H9 (cell line): ENCODE measurements around the gene STXBP6. TPM values are rescaled to one million over a fixed set of nuclear protein-coding genes. Genes with fewer than 3 reads are reported as not detected.

Source experiments
- DNase-seq: peaks from one replicate; pipeline ENCODE4 v3.0.0-alpha.2; 2017
- H2AFZ ChIP-seq: one replicate; pipeline ENCODE4 v1.6.1; 2013; ENCODE audit warnings: mild to moderate bottlenecking, low read length, control low read depth, moderate library complexity
- H2AK5ac ChIP-seq: 2 replicates; pipeline ENCODE4 v1.6.1; 2013; ENCODE audit warnings: low read length, control low read depth, mixed read lengths; ENCODE audit not compliant: insufficient read length
- H2BK120ac ChIP-seq: one replicate; pipeline ENCODE4 v1.6.1; 2013; ENCODE audit warnings: low read depth, mild to moderate bottlenecking, low read length, control low read depth, inconsistent platforms; ENCODE audit not compliant: poor library complexity, severe bottlenecking
- H2BK12ac ChIP-seq: 2 replicates; pipeline ENCODE4 v1.6.1; 2013; ENCODE audit warnings: low read length, control low read depth, mixed read lengths, low read depth; ENCODE audit not compliant: insufficient read length
- H2BK15ac ChIP-seq: 2 replicates; pipeline ENCODE4 v1.6.1; 2013; ENCODE audit warnings: low read depth, low read length, control low read depth
- H2BK20ac ChIP-seq: one replicate; pipeline ENCODE4 v1.6.1; 2013; ENCODE audit warnings: low read depth, mild to moderate bottlenecking, low read length, control low read depth, inconsistent platforms; ENCODE audit not compliant: poor library complexity, severe bottlenecking
- H2BK5ac ChIP-seq: 2 replicates; pipeline ENCODE4 v1.6.1; 2013; ENCODE audit warnings: low read length, control low read depth, mixed read lengths; ENCODE audit not compliant: insufficient read length
- H3K14ac ChIP-seq: 2 replicates; pipeline ENCODE4 v1.6.1; 2013; ENCODE audit warnings: low read length, control low read depth; ENCODE audit not compliant: insufficient read depth
- H3K18ac ChIP-seq: 2 replicates; pipeline ENCODE4 v1.6.1; 2013; ENCODE audit warnings: low read depth, mild to moderate bottlenecking, mixed read lengths, low read length, control low read depth; ENCODE audit not compliant: insufficient read length
- H3K23ac ChIP-seq: 2 replicates; pipeline ENCODE4 v1.6.1; 2013; ENCODE audit warnings: low read length, control low read depth, mixed read lengths, low read depth; ENCODE audit not compliant: insufficient read length
- H3K23me2 ChIP-seq: 2 replicates; pipeline ENCODE4 v1.6.1; 2013; ENCODE audit warnings: low read depth, mild to moderate bottlenecking, mixed read lengths, low read length, control low read depth; ENCODE audit not compliant: insufficient read length, poor library complexity, severe bottlenecking
- H3K27ac ChIP-seq: 2 replicates; pipeline ENCODE4 v1.5.1; 2013; ENCODE audit warnings: low read length, control low read depth, mixed read lengths, low read depth; ENCODE audit not compliant: insufficient read length
- H3K27me3 ChIP-seq: 2 replicates; pipeline ENCODE4 v1.6.1; 2013; ENCODE audit warnings: low read length, control low read depth, inconsistent platforms; ENCODE audit not compliant: insufficient read depth
- H3K4ac ChIP-seq: 2 replicates; pipeline ENCODE4 v1.6.1; 2013; ENCODE audit warnings: low read depth, mild to moderate bottlenecking, control low read depth, inconsistent platforms, low read length, moderate library complexity
- H3K4me1 ChIP-seq: 2 replicates; pipeline ENCODE4 v1.6.1; 2013; ENCODE audit warnings: low read length, control low read depth, inconsistent platforms; ENCODE audit not compliant: insufficient read depth
- H3K4me2 ChIP-seq: 2 replicates; pipeline ENCODE4 v1.6.1; 2013; ENCODE audit warnings: low read length, control low read depth, mixed read lengths; ENCODE audit not compliant: insufficient read length, insufficient read depth
- H3K56ac ChIP-seq: 2 replicates; pipeline ENCODE4 v1.6.1; 2013; ENCODE audit warnings: low read depth, mild to moderate bottlenecking, mixed read lengths, low read length, control low read depth; ENCODE audit not compliant: insufficient read length
- H3K79me1 ChIP-seq: 2 replicates; pipeline ENCODE4 v1.6.1; 2013; ENCODE audit warnings: low read depth, mild to moderate bottlenecking, moderate library complexity, low read length, control low read depth, inconsistent platforms; ENCODE audit not compliant: insufficient read depth, poor library complexity, severe bottlenecking
- H3K79me2 ChIP-seq: 2 replicates; pipeline ENCODE4 v1.6.1; 2013; ENCODE audit warnings: low read length, control low read depth, inconsistent platforms; ENCODE audit not compliant: insufficient read depth
- H3K9ac ChIP-seq: 2 replicates; pipeline ENCODE4 v1.6.1; 2013; ENCODE audit warnings: low read length, control low read depth, mixed read lengths; ENCODE audit not compliant: insufficient read length; ENCODE audit errors: extremely low read depth
- H3K9me3 ChIP-seq: one replicate; pipeline ENCODE4 v1.6.1; 2013; ENCODE audit warnings: low read depth, low read length, inconsistent platforms; ENCODE audit not compliant: control insufficient read depth
- H3T11ph ChIP-seq: one replicate; pipeline ENCODE4 v1.6.1; 2013; ENCODE audit warnings: mild to moderate bottlenecking, low read length, control low read depth, inconsistent platforms
- H4K20me1 ChIP-seq: one replicate; pipeline ENCODE4 v1.6.1; 2013; ENCODE audit not compliant: control insufficient read depth, insufficient read length, insufficient read depth
- H4K5ac ChIP-seq: 2 replicates; pipeline ENCODE4 v1.6.1; 2013; ENCODE audit warnings: low read depth, mild to moderate bottlenecking, mixed read lengths, low read length, control low read depth; ENCODE audit not compliant: insufficient read length
- H4K8ac ChIP-seq: replicated peaks from 2 replicates; pipeline ENCODE4 v1.6.1; 2013; ENCODE audit warnings: low read length, control low read depth, mixed read lengths, low read depth; ENCODE audit not compliant: insufficient read length
- H4K91ac ChIP-seq: 2 replicates; pipeline ENCODE4 v1.6.1; 2013; ENCODE audit warnings: low read depth, mild to moderate bottlenecking, moderate library complexity, mixed read lengths, low read length, control low read depth; ENCODE audit not compliant: insufficient read length
- H3K27ac Mint-ChIP-seq, 3 experiments: 2 replicates in 2 of 3; 3 replicates in 1 of 3; pipeline ENCODE4 v1.8.0; 2020 to 2021; ENCODE audit warnings: mixed read lengths in 3 of 3, mild to moderate bottlenecking in 1 of 3, moderate library complexity in 1 of 3
- H3K27me3 Mint-ChIP-seq: 2 replicates; pipeline ENCODE4 v1.8.0; 2021; ENCODE audit warnings: low read depth, mild to moderate bottlenecking, moderate library complexity, mixed read lengths
- H3K36me3 Mint-ChIP-seq, 3 experiments: 2 replicates in 2 of 3; 3 replicates in 1 of 3; pipeline ENCODE4 v1.8.0; 2020 to 2021; ENCODE audit warnings: low read depth in 3 of 3, mixed read lengths in 3 of 3; ENCODE audit not compliant: insufficient read depth in 1 of 3
- H3K4me1 Mint-ChIP-seq, 2 experiments: 2 replicates each; pipeline ENCODE4 v1.8.0; 2020; ENCODE audit warnings: mixed read lengths in 2 of 2
- H3K4me3 Mint-ChIP-seq, 2 experiments: 2 replicates in 1 of 2; 3 replicates in 1 of 2; pipeline ENCODE4 v1.8.0; 2020 to 2021; ENCODE audit warnings: mild to moderate bottlenecking in 2 of 2, mixed read lengths in 2 of 2, moderate library complexity in 1 of 2
- H3K9me3 Mint-ChIP-seq, 2 experiments: 2 replicates in 1 of 2; 3 replicates in 1 of 2; pipeline ENCODE4 v1.8.0; 2020; ENCODE audit warnings: mild to moderate bottlenecking in 2 of 2, mixed read lengths in 2 of 2, moderate library complexity in 1 of 2
- WGBS: extraction: QIAGEN DNeasy Blood & Tissue Kit; methylation state at CpG from one replicate; pipeline ENCODE4 v1.1.7; 2013; ENCODE audit warnings: missing lambda C conversion rate, low lambda C conversion rate, mixed read lengths; ENCODE audit not compliant: insufficient read length; ENCODE audit errors: extremely low coverage; 5-methylcytosine and 5-hydroxymethylcytosine counted together
- total RNA-seq: library from RNA; stranded (reverse); gene quantifications from 2 replicates; pipeline ENCODE4 v1.2.1, GENCODE V29; 2021
- TF ChIP-seq, protein P1 (sequence below): fragments of 200-600 bp; sonication (generic); conservative IDR thresholded peaks from 3 replicates; pipeline ENCODE4 v1.8.0; 2021; ENCODE audit warnings: antibody characterized with exemption, mild to moderate bottlenecking

The STXBP6 gene
- total RNA-seq, 1 experiment from 2014 or later, result 3.6 TPM

DNA sequence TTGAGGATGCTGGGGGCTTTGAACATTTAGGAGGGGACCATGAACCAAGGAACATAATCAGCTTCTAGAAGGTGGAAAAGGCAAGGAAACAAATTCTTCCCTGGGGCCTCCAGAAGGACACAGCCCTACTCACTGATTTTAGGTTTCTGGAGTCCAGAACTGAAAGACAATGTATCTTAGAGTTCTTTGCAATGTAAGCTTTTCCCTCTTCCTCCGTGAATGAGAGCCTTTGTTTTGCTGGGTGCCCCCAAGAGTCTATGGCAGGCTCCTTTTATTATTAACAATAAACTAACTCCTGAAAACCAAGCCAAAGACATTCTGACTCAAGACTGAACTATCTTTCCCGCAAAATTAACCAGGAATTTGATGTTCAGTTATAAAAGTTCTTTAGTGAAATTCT lies 204.1 kb downstream of the STXBP6 start:
- Histone ChIP-seq H4K91ac (no peak overlapping the region), H3K23me2 (no peaks in the 10 kb centered on the region), H3K9me3 (no peaks in the 10 kb centered on the region), H3K56ac (no peak overlapping the region), H3K4me1 (no peaks in the 10 kb centered on the region), H2BK5ac (no peak overlapping the region), H3T11ph (no peak overlapping the region), H3K4me2 (no peak overlapping the region), H4K5ac (no peak overlapping the region), H3K9ac (no peak overlapping the region), H3K79me2 (no peaks in the 10 kb centered on the region), H3K4ac (no peak overlapping the region), H3K27me3 (no peaks in the 10 kb centered on the region), H3K79me1 (no peaks in the 10 kb centered on the region), H3K27ac (no peak overlapping the region), H4K8ac (no peak overlapping the region), H2BK120ac (no peak overlapping the region), H3K18ac (no peak overlapping the region), H3K23ac (no peak overlapping the region), H2BK15ac (no peak overlapping the region), H2AK5ac (no peak overlapping the region), H2AFZ (no peak overlapping the region), H2BK20ac (no peak overlapping the region), H4K20me1 (no peaks in the 10 kb centered on the region), H2BK12ac (no peak overlapping the region), H3K14ac (no peak overlapping the region)
- Mint-ChIP-seq H3K27me3 (no peaks in the 10 kb centered on the region), H3K4me1 (peaks cover 19 to 25% of the 10 kb centered on the region in 2 experiments), H3K4me3 (no peak overlapping the region), H3K9me3 (no peaks in the 10 kb centered on the region), H3K27ac (peak overlapping the region in 2 of 3 experiments; percentile 37 to 84; a peak in 3 of 7 replicates), H3K36me3 (no peaks in the 10 kb centered on the region)
- WGBS, result no CpG with 5 or more reads among the region's 2 CpGs
- TF ChIP-seq, protein P1, sequence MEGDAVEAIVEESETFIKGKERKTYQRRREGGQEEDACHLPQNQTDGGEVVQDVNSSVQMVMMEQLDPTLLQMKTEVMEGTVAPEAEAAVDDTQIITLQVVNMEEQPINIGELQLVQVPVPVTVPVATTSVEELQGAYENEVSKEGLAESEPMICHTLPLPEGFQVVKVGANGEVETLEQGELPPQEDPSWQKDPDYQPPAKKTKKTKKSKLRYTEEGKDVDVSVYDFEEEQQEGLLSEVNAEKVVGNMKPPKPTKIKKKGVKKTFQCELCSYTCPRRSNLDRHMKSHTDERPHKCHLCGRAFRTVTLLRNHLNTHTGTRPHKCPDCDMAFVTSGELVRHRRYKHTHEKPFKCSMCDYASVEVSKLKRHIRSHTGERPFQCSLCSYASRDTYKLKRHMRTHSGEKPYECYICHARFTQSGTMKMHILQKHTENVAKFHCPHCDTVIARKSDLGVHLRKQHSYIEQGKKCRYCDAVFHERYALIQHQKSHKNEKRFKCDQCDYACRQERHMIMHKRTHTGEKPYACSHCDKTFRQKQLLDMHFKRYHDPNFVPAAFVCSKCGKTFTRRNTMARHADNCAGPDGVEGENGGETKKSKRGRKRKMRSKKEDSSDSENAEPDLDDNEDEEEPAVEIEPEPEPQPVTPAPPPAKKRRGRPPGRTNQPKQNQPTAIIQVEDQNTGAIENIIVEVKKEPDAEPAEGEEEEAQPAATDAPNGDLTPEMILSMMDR, result no peak
- DNase-seq, result no peak
